Measurements from ENCODE around the gene ERC2. TPM values are rescaled to one million over a fixed set of nuclear protein-coding genes. Genes with fewer than 3 reads are reported as not detected.

The ERC2 gene
- total RNA-seq, 2 donors from 2014 or later, result 0.14 TPM; not detected in 1

DNA sequence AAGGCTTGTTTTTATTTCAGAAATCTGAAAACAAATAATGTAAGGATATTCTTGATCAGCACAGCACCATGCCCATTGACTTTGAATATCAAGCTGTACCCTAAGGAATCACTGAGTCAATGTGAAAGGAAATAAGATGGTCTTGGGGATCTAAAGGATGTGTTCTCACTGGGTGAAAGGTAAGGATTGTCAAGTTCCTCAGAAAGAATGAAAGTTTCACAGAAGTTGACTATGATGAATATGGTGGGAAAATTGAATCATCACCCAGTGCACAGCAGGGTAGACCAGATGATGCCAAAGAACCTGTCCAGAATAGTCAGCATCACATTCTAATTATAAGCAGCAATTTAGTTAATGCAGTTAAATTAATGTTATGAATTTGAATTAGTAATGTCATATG is 16.2 kb downstream of the ERC2 start:
- no peak for ATAC-seq
- no peak for DNase-seq
- intact Hi-C loops (cut with DNase I, micrococcal nuclease), result no loop called here

DNA sequence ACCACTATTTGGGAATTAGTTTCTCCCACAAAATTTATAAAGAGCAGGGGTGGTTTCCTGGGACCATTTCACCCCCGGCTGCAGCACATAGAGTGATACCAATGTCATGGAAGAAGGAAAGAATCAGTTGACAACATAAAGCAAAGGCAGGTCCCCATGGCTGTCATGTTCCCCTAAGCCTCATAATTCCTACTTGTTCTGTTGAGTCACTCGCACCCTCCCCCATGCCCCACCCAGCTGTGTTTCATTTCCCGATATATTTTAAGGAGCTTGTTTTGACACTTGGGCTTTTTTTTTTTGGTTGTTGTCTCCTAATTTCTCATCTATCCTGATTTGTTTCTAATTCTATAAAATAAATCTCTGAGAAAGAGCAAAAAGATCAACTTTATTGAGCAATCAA is 24.9 kb downstream of the ERC2 start:
- intact Hi-C loops (cut with DNase I, micrococcal nuclease), result no loop called here
- DNase-seq (no peak), ATAC-seq (no peak)

- DNase-seq (no peak), ATAC-seq (no peak)
- intact Hi-C loops (cut with DNase I, micrococcal nuclease), result no loop called here
These were observed 39.6 kb downstream of the ERC2 start for GRCh38 chr3:56428667-56429066.

- no peak for ATAC-seq
These were observed 43.4 kb downstream of the ERC2 start for GRCh38 chr3:56424885-56425284.

DNA sequence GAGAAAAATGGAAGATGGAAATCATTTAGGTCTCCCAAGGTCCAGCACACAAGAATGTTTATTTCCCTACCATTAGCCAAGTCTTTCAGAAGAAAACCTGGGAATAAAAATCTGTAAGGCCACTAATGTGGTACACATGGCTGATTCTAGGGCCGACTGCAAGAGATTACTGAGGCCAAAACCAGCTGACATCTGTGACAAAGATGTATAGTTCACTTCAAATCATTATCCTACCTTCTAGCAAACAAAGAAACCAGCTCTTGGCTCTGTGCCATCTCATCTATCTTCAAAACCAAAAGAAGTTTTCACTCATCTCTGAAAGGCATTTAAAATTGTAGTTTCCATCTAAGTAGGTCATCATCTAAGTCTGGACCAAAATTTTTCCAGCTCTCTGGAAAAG is 43.9 kb downstream of the ERC2 start:
- intact Hi-C loops (cut with DNase I, micrococcal nuclease), result no loop called here
- DNase-seq (no peak), ATAC-seq (no peak)

More at GRCh38 chr3:56424885-56425284, 43.4 kb downstream of the ERC2 start:
- intact Hi-C loops (cut with DNase I, micrococcal nuclease), result no loop called here
- no peak for DNase-seq

GRCh38 chr3:56423661-56424099 is 44.6 kb downstream of the ERC2 start:
- ATAC-seq (no peak), DNase-seq (no peak)
- intact Hi-C loops (cut with DNase I, micrococcal nuclease), result no loop called here

DNA sequence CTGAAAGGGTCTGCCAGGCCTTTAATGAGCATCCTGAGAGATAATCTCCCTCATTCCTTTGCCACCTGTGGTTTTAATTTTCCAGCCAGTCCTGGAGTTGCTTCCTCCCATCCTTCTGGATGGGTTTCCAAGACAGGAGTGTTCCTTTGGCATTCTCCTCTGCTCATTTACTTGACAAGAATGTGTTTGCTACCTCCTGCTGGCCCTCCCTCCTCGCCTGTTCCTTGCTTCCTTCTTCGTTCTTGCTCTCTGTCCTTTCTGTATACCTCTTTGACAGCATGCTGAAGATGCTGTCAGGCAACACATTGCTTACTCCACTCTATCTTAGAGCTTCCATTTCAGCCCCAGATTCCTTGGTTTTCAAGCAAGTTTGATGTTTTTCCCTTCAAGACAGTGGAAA is 46.0 kb downstream of the ERC2 start:
- DNase-seq, result no peak
- intact Hi-C loops (cut with DNase I, micrococcal nuclease), result no loop called here
- ATAC-seq, result no peak

DNA sequence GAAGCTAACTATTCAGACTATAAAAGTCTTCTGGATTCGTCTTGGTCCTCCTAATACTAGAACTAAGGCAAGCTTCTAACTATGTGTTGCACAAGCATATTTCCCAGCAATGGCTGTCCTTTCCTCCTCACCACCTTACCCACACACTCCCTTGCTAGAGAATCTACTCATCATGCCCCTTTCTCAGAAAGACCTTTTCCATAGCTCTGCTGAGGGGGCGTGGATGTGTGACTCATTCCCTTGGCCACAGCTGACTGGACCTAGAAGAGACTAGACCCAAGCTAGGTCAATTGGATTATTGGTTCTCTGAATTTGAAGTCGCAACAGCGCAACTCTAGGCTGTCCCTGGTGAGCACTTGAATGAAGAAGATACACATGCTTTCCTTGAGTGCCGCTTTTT is 47.1 kb downstream of the ERC2 start:
- intact Hi-C loops (cut with DNase I, micrococcal nuclease), result no loop called here
- no peak for ATAC-seq
- DNase-seq, result no peak

GRCh38 chr3:56415652-56416051 is 52.6 kb downstream of the ERC2 start:
- ATAC-seq, result no peak
- DNase-seq, result no peak
- intact Hi-C loops (cut with DNase I, micrococcal nuclease), result no loop called here

GRCh38 chr3:56413911-56414310 is 54.4 kb downstream of the ERC2 start:
- ATAC-seq (no peak), DNase-seq (no peak)
- intact Hi-C loops (cut with DNase I, micrococcal nuclease), result no loop called here

- intact Hi-C loops (cut with DNase I, micrococcal nuclease), result no loop called here
- DNase-seq (no peak), ATAC-seq (no peak)
These were observed 57.1 kb downstream of the ERC2 start for GRCh38 chr3:56411166-56411565.

- intact Hi-C loops (cut with DNase I, micrococcal nuclease), result no loop called here
- no peak for ATAC-seq
- DNase-seq, result no peak
These were observed 57.7 kb downstream of the ERC2 start for GRCh38 chr3:56410576-56410975.

- intact Hi-C loops (cut with DNase I, micrococcal nuclease), result no loop called here
- ATAC-seq, result no peak
- no peak for DNase-seq
These were observed 58.5 kb downstream of the ERC2 start for GRCh38 chr3:56409790-56410189.

GRCh38 chr3:56408761-56409196 is 59.5 kb downstream of the ERC2 start:
- ATAC-seq (no peak), DNase-seq (no peak)

DNA sequence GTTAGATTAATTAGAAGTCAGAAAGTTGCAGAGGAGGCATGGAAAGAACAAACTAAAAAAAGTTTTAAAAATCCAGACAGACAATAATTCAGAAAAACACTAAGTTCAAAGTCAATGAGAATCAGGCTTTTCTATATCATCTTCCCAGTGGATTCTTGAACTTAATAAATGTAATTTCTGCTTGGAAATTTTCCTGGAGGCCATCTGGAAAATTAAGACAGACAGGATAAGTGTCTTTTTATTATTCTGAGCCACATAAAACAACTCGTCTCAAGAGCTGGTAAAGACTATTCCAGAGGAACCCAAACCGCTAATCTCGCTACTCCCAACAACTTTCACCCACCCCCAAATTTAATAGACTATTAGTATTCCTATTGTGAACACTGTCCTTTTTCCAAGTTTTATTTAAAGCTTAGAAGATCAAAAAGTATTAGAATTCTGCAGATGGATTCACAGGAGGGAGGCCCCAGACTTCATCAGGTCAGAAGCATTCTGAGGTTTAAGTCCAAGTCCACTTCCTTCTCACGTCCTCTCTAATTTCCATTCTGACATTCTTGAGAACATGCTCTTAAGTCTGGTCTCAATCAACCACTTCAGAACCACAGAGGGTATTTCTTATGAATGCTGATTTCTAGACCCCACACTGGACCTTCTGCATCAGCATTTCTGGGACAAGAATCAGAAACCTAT is 61.3 kb downstream of the ERC2 start:
- no peak for DNase-seq

More at GRCh38 chr3:56408761-56409196, 59.5 kb downstream of the ERC2 start:
- intact Hi-C loops (cut with DNase I, micrococcal nuclease), result no loop called here

DNA sequence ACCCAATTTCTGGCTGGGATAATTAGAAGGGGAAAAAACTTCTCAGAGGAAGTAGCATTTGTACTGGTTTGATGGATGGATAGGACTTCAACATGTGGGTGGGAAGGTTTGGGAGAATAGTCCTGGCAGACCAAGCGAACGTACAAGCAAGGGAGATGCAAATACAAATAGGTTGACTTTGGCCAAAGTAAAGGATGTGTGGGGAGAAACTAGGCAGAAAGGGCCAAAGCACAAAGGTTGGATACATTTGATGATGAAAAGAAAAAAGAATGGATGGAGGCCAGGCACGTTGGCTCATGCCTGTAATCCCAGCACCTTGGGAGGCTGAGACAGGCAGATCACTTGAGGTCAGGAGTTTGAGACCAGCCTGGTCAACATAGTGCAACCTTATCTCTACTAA is 63.4 kb downstream of the ERC2 start:
- DNase-seq, result no peak
- ATAC-seq, result no peak
- intact Hi-C loops (cut with DNase I, micrococcal nuclease), result no loop called here

More for the DNA sequence above, 61.3 kb downstream of the ERC2 start:
- intact Hi-C loops (cut with DNase I, micrococcal nuclease), result no loop called here
- ATAC-seq, result no peak

- ATAC-seq (no peak), DNase-seq (no peak)
- intact Hi-C loops (cut with DNase I, micrococcal nuclease), result no loop called here
These were observed 69.6 kb downstream of the ERC2 start for GRCh38 chr3:56398659-56399058.

- no peak for ATAC-seq
- intact Hi-C loops (cut with DNase I, micrococcal nuclease), result no loop called here
These were observed 70.5 kb downstream of the ERC2 start for GRCh38 chr3:56397798-56398197.

GRCh38 chr3:56389183-56389830 is 79.0 kb downstream of the ERC2 start:
- ATAC-seq, result no peak
- no peak for DNase-seq
- intact Hi-C loops (cut with DNase I, micrococcal nuclease), result no loop called here

More at GRCh38 chr3:56397798-56398197, 70.5 kb downstream of the ERC2 start:
- DNase-seq, result no peak

DNA sequence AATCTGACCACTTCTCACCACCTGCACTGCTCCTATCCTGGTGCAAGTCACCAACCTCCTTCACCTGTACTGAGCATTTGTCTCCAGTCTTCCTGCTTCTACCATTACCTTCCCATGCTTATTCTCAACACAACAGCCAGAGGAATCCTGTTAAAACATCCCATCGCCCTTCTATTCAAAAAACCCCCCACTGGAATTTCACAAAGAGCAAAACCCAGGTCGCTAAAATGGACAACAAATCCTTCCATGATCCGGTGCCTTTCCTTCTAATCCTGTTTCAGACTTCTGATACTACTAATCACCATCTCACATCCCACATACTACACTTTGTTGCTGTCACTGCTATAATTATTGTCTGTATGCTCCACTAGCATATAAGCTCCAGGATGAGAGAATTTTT is 85.2 kb downstream of the ERC2 start:
- intact Hi-C loops (cut with DNase I, micrococcal nuclease), result no loop called here
- no peak for DNase-seq

More for the DNA sequence above, 85.2 kb downstream of the ERC2 start:
- ATAC-seq, result no peak
